Astrocyte of the cerebellum (primary cell): ENCODE data around the gene LYRM9.
"Not testable (repeated sequence)": the region's sequence is repeated elsewhere in the genome, so short reads cannot be mapped to it uniquely, and the experiment has no call there.

Experiments used
- DNase-seq: peaks from one replicate; pipeline ENCODE4 v3.0.0-alpha.2; 2011; ENCODE audit warnings: low read depth
- H3K4me3 ChIP-seq: 2 replicates; pipeline ENCODE4 v1.5.1; 2011; ENCODE audit warnings: mild to moderate bottlenecking, low read depth, low read length, moderate library complexity
- in situ Hi-C: cut with HindIII; loops from 2 replicates; pipeline ENCODE4 v1.10.0; 2017; ENCODE audit warnings: low sequenced_read_pairs
- TF ChIP-seq, protein P1 (sequence below): IDR thresholded peaks from 2 replicates; pipeline ENCODE4 v1.5.1; 2012; ENCODE audit warnings: low read length, low read depth, moderate library complexity, mild to moderate bottlenecking; ENCODE audit errors: missing control alignments

LYRM9 gene

DNA sequence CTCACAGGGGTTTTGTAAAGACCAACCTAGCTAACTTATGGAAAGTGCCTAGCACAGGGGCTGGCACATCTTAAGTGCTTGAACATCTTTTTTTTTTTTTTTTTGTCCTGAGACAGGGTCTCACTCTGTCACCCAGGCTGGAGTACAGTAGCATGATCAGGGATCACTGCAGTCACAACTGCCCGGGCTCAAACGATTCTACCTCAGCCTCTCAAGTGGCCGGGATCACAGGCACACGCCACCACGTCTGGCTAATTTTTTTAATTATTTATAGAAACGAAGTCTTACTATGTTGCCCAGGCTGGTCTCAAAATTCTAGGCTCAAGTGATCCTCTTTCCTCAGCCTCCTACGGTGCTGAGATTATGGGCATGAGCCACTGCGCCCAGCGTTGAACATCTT is 1.3 kb downstream of the LYRM9 start:
- H3K4me3 ChIP-seq: no peak overlapping the region
- DNase-seq: no peak
- in situ Hi-C loops: no loop called here
- TF ChIP-seq, protein P1, sequence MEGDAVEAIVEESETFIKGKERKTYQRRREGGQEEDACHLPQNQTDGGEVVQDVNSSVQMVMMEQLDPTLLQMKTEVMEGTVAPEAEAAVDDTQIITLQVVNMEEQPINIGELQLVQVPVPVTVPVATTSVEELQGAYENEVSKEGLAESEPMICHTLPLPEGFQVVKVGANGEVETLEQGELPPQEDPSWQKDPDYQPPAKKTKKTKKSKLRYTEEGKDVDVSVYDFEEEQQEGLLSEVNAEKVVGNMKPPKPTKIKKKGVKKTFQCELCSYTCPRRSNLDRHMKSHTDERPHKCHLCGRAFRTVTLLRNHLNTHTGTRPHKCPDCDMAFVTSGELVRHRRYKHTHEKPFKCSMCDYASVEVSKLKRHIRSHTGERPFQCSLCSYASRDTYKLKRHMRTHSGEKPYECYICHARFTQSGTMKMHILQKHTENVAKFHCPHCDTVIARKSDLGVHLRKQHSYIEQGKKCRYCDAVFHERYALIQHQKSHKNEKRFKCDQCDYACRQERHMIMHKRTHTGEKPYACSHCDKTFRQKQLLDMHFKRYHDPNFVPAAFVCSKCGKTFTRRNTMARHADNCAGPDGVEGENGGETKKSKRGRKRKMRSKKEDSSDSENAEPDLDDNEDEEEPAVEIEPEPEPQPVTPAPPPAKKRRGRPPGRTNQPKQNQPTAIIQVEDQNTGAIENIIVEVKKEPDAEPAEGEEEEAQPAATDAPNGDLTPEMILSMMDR: no peak

DNA sequence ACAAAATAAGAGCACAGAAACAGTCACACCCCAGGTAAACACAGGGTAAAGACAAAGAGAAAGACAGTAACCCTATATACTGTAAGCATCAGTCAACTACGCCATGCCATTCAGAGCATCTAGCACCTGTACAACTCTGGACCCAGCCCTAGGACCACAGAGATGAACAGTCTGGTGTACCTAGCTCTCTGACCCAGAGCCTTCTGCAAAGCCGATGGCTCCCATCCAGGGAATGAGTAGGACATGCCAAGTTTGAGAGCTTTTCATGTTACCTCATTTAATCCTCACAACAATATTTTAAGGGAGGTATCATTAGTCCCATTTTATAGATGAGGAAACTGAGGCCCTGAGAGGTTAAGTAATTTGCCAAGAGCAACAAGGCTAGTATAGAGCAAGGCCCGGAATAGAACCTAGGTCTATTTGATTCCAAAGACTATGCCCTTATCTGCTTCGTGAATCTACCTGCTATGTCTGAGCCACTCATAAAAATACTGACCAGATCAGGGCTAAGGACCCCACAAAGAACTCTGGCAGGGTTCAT is 3.4 kb downstream of the LYRM9 start:
- H3K4me3 ChIP-seq: no peak overlapping the region
- in situ Hi-C loops: no loop called here
- no peak for DNase-seq
- TF ChIP-seq, protein P1: no peak

DNA sequence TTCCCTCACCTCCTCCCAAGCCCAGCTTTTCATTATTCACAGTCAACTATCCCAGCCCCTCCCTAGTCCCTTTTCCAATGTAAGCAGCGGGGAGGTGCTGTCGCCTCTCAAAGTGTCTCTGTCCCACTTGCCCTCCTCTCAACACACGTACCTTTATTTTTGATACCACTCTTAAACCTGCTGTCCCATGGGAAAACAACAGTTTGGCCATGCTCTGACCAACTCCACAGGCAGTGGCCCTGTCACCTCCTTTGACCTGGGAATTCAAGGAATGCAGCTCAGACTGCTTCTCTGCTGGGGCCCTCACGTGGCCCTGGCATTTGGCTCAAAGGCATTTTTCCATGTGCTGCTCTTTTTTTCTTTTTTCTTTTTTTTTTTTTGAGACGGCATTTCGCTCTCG is 4.2 kb downstream of the LYRM9 start:
- TF ChIP-seq, protein P1: no peak
- H3K4me3 ChIP-seq: no peak overlapping the region
- DNase-seq: no peak
- in situ Hi-C loops: no loop called here

DNA sequence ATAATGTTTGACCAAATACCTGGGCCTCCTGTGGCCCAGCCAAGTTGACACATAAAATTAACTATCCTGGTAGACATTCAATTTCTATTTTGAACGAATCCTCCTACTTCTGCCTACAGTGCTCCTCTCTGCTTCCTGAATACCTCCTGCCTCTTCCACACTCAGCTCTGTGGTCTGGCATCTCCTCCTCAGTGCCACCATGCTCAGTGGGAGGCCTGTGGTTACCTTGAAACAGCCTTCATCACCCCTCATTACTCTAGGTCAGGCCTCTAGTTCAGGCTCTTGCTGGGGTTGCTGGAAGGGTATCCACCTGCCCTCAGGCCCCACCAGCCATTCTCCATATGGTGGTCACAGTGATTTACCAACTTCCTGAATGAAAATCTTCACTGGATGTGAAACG is 5.1 kb downstream of the LYRM9 start:
- no peak for DNase-seq
- TF ChIP-seq, protein P1: no peak
- in situ Hi-C loops: no loop called here
- no peak overlapping the region for H3K4me3 ChIP-seq

DNA sequence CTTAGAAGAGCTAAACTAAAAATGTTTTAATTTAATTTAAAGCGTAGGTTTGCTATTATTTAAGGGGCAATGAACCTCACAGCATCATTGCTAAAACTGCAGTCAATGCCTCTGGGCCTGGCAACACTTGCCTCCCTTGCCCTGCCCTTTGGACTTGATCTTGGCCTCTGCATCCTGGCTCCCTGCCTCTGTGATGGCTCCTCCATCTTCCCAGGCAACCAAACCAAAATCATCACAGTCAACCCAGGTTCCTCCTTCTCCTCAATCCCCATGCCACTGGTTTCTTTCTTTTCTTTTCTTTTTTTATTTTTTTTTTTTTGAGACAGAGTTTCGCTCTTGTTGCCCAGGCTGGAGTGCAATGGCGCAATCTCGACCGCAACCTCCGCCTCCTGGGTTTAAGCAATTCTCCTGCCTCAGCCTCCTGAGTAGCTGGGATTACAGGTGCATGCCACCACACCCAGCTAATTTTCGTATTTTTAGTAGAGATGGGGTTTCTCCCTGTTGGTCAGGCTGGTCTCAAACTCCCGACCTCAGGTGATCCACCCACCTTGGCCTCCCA is 6.7 kb downstream of the LYRM9 start:
- H3K4me3 ChIP-seq, in situ Hi-C loops, DNase-seq: not testable (repeated sequence)

DNA sequence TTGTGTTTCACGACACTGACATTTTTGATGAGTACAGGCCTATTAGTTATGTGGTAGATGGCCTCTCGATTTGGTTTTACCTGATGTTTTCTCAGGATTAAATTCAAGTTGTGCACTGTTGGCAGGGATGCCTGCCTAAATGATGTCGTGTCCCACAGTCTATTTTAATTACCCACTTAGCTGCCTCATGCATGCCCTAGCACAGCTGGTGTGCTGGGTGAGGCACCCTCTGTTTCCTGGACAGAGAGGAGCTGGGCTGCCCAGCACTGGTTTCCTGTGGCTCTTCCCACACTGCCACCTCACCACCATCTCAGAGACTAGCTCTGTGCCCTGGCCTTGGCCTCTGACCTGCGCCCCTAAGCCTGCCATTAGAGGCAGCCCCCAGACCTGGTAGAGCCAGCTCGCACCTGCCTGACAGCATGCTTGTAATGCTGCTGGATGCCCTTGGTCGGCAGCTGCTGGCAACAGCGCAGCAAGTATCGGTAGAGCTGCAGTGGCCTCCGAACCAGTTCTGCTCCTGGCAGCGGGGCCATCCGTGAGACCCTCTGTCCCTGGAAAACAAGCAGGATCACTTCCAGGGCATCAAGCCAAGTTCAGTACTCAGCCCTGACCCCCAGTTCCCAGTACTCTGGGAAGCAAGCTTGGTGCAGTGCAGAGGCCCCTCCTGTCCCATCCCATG is 10.9 kb downstream of the LYRM9 start:
- in situ Hi-C loops: loop anchor here (5.0 kb wide), 1 partner anchor 85 kb away; no protein-coding TSS in a partner anchor
- TF ChIP-seq, protein P1: no peak
- H3K4me3 ChIP-seq: no peak overlapping the region
- DNase-seq: no peak

DNA sequence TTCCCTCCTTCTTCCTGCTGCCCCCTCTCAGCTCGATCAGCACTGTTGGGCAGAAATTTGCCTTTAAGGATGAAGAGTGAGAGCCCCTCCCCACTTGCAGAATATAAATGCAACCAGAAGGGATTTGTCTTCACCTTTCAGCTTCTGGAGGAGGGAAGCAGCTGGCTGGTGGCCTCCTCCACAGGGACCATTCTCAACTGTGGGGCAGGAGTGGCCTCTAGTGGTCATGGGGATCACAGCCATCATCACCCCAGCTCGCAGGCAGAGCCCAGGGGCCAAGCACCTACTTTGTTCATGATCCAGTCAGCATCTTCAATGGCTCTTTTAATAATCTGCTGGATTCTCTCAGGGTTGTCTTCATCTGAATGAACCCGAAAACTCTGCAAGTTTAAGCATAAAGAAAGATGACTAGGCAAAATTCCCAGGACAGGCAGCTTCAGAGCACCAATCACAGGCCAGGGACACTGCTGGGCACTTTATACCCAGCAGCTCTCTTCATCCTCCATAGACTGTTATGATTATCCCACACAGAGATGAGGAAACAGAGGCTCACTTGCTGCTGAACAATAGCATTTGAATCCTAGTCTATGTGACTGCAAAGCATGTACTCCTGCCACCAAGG is 13.1 kb downstream of the LYRM9 start:
- TF ChIP-seq, protein P1: peak; percentile 90

More for the DNA sequence above, 13.1 kb downstream of the LYRM9 start:
- DNase-seq: peak; percentile 24
- in situ Hi-C loops: loop anchor here (5.0 kb wide), 1 partner anchor 87 kb away; no protein-coding TSS in a partner anchor
- H3K4me3 ChIP-seq: no peak overlapping the region
